Left renal cortex interstitium (tissue), 4 donors: ENCODE data around the gene PAPSS1. TPM values are rescaled to one million over a fixed set of nuclear protein-coding genes. Genes with fewer than 3 reads are reported as not detected.
"Not testable (repeated sequence)": the region's sequence is repeated elsewhere in the genome, so short reads cannot be mapped to it uniquely, and the experiment has no call there.

ENCODE experiments used
- DNase-seq, 4 donors: peaks; one replicate each; pipeline ENCODE4 v3.0.0-alpha.2; 2013; ENCODE audit warnings: low read depth in 4 of 4, low spot score in 2 of 4, missing footprints in 1 of 4
- polyA plus RNA-seq, 4 donors: library from polyadenylated mRNA; unstranded; fragments of 120-200 nt; gene quantifications; one replicate each; pipeline ENCODE4 v1.2.1, GENCODE V29; 2013; ENCODE audit not compliant: insufficient read length in 4 of 4

Gene PAPSS1
- polyA plus RNA-seq, 4 donors, result 69.7 to 95.3 (median 84.5) TPM

GRCh38 chr4:107692202-107692601 lies 27.8 kb downstream of the PAPSS1 start:
- no peak for DNase-seq

GRCh38 chr4:107691378-107691777 lies 28.7 kb downstream of the PAPSS1 start:
- DNase-seq, result no peak

GRCh38 chr4:107689912-107690587 lies 30.0 kb downstream of the PAPSS1 start:
- no peak for DNase-seq

GRCh38 chr4:107688421-107688820 lies 31.6 kb downstream of the PAPSS1 start:
- no peak for DNase-seq

- no peak for DNase-seq
These were observed 34.3 kb downstream of the PAPSS1 start for GRCh38 chr4:107685740-107686139.

- no peak for DNase-seq
These were observed 36.2 kb downstream of the PAPSS1 start for GRCh38 chr4:107683873-107684272.

GRCh38 chr4:107682306-107682705 lies 37.7 kb downstream of the PAPSS1 start:
- no peak for DNase-seq

- DNase-seq, result no peak
These were observed 51.0 kb downstream of the PAPSS1 start for GRCh38 chr4:107669068-107669467.

GRCh38 chr4:107666134-107666533 lies 53.9 kb downstream of the PAPSS1 start:
- DNase-seq, result peak in 3 of 4 donors; percentile 5 to 27 (median 11)

GRCh38 chr4:107665001-107665400 lies 55.0 kb downstream of the PAPSS1 start:
- DNase-seq, result no peak

- DNase-seq, result no peak
These were observed 61.4 kb downstream of the PAPSS1 start for GRCh38 chr4:107658400-107659336.

- no peak for DNase-seq
These were observed 64.7 kb downstream of the PAPSS1 start for GRCh38 chr4:107655289-107655688.

GRCh38 chr4:107654694-107655093 lies 65.3 kb downstream of the PAPSS1 start:
- DNase-seq, result no peak

- DNase-seq, result not testable (repeated sequence)
These were observed 68.6 kb downstream of the PAPSS1 start for GRCh38 chr4:107651408-107651807.

GRCh38 chr4:107650251-107650650 lies 69.8 kb downstream of the PAPSS1 start:
- DNase-seq, result no peak

GRCh38 chr4:107648178-107648991 lies 71.6 kb downstream of the PAPSS1 start:
- DNase-seq, result no peak

GRCh38 chr4:107647591-107647990 lies 72.4 kb downstream of the PAPSS1 start:
- no peak for DNase-seq

- DNase-seq, result no peak
These were observed 74.4 kb downstream of the PAPSS1 start for GRCh38 chr4:107645604-107646003.

- DNase-seq, result no peak
These were observed 77.0 kb downstream of the PAPSS1 start for GRCh38 chr4:107643021-107643420.

GRCh38 chr4:107640878-107641277 lies 79.2 kb downstream of the PAPSS1 start:
- no peak for DNase-seq

GRCh38 chr4:107640197-107640596 lies 79.8 kb downstream of the PAPSS1 start:
- DNase-seq, result no peak
